NCI-H1694 treated with DMSO at 0.1 percent for 48 hours (cell line): ENCODE results near the gene MSANTD2.

Experiments used
- DNase-seq: peaks from one replicate; lab custom pipeline; 2025; lab: John Stamatoyannopoulos, UW

The MSANTD2 gene

DNA sequence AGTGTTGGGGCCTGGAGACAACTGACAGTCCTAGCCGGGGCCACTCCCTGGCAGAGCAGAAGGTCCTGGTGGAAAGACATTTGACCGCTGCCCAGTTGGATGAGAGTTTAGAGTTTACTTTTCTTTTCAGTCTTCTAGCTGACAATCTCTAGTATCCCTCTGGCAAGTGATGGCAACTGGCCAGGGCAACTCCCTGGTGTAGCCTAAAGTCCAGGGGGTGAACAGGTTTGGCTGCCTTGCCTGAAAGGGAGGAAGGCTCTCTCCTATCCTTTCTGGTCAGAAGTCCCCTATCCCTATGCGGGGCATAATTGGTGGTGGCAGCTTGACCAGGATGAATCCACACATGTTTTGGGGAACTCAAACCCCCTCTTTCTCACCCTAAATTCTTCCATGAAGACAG lies 16.8 kb upstream of the MSANTD2 start:
- DNase-seq, result no peak

DNA sequence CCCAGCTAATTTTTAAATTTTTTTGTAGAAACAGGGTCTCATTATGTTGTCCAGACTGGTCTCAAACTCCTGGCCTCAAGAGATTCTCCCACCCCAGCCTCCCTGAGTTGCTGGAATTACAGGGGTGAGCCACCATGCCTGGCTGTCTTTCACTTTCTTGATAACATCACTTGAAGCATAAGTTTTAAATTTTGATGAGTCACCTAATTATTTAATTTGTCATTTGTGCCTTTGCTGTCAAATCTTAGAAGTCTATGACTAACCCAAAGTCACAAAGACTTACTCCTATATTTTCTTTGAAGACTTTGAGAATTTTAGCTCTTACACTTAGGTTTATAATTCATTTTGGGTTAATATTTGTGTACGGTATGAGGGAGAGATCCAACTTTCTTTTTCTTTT lies 14.5 kb upstream of the MSANTD2 start:
- DNase-seq, result no peak

DNA sequence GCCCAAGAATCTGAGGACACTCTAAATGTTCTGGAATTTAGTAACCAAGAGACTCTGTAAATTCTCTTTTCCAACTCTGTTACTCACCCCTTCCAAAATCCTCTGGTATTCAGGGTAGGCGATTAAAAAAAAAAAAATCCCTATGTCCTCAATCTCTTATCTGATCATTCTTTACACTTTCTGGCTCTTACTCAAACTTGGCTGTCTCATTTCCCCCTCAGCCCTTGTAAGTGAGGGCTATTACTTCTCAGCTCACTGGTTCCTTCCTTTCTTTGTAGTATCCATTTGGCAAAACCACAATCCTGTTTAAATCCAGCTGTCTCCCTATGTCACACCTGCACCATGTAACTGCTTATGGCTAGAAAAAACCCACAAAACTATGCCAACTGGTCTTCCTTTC lies 12.7 kb upstream of the MSANTD2 start:
- no peak for DNase-seq

DNA sequence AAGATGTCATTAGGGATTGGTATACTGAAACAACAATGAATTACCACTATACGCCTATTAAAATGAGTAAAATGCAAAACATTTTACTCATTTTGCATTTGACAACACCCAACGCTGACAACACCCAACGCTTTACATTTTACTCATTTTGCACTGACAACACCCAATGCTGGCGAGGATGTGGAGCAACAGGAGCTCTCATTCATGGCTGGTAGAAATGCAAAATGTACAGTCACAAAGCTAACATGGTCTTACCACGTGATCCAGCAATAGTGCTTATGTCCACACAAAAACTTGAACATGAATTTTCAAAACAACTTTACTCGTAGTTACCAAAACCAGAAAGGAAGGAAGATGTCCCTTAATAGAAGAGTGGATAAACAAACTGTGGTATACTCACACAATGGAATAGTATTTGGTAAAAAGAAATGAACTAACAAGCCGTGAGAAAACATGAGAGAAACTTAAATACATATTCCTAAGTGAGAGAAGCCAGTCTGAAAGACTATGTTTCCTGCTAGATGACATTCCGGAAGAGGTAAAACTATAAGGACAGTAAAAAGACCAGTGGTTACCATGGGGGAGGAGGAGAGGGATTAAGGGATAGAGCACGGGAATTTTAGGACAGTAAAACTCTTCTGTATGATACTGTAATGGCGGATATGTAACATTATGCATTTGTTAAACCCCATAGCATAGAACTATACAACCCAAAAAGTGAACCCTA lies 11.4 kb upstream of the MSANTD2 start:
- no peak for DNase-seq

DNA sequence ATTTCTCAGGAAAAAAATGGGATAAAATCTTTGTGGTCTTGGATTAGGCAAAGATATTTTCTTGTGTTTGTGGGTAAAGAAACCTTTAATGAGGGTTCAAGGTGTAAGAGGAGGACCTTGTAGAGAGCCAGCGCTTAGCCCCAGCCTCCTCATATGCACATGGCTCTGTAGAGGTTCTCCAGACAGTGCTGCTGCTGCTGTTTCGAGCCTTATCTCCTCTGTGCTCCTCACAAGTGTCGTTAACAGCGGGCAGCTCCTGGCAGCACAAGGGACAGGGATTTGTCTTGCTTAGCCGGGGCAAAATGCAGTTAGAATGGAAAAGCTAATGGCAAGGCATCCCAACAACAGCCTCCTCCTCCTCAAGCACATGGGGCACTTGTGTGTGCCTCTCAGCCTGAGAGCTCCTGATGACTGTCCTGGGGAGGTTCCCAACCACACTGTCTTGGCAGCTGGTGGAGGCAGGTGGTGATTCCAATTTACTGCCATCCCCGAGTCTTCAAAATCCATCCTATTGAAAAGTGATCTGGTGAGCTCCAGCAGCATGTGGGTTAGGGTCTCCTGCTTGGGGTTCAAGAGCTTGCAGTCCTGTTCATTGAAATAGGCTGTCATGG lies 7.6 kb upstream of the MSANTD2 start:
- DNase-seq, result no peak

DNA sequence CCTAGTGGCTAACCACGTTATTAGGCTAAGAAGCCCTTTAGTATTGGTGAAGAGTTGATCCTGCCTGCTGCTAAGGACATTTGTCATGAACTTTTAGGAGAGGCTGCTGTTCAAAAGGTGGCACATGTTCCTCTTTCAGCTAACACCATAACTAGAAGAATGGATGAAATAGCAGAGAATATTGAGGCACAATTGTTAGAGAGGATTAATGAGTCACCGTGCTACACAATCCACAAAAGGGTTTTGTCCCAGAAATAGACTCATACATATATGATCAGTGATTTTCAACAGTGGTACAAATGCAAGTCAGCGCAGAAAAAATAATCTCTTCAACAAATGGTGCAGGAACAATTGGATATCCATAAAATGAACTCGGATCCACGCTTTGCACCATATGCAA lies 7.0 kb upstream of the MSANTD2 start:
- no peak for DNase-seq

DNA sequence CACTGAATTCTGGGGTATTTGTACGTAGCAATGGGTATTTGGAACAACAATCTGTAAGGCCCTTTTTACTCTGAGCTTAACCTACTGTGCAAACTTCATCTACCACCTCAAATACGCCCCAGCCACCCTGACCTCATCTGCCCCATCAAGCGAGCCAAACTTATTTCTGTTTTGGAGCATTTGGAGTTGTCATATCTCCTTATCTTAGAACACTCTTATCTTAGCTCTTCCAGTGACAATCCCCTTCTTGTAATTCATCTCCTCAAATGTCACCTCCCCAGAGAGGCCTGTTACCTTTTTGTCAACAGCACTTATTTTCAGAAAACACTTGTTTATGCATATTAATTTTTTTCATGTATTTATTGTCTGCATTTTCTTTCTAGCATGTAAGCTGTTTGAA lies 4.7 kb upstream of the MSANTD2 start:
- no peak for DNase-seq

DNA sequence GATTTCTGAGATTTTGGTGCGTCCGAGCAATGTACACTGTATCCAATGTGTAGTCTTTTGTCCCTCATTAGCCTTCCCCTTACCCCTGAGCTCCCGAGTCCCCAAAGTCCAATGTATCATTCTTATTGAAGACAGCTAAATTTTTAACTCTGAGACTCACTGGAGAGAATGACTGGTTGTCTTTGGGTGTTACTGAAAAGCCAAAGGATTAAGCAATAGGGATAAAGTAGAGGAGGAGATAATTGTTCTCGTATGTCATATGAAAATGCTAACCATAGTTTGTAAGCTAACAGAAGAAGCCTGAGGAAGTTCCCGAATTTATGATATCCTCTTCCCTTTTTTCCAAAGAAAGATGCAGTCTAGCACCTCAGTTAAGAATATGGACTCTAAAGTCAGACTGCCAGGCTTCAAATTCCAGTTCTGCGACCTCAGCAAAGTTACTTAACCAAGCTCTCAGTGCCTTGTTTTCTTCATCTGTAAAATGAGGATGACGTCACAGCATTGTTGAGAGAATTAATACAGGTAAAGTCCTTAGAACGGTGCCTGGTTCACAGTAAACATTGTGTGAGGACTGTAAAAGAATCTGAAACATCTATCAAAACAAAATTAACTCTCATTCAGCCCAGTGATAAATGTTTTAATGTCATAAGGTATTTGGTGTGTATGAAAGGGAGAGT lies 1.6 kb upstream of the MSANTD2 start:
- DNase-seq, result no peak

DNA sequence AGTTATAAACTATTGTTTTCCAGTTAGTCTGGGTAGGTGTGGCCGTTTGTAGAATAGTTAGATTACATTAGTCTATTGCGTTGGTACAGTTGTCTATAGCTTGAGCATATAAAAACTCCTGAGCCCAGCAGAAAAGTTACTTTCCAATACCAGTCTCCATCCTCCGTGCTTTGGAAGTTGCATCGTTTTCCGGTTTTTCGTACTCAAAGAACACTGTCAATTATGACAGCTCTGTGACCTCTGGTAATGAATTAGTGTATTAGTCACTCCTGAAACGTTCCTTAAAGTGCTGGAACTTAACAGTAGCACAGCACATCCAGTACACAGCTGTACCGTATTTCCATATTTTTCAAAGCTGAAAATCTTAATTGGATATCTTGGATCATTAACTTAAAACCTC lies 808 bp upstream of the MSANTD2 start:
- DNase-seq, result no peak

DNA sequence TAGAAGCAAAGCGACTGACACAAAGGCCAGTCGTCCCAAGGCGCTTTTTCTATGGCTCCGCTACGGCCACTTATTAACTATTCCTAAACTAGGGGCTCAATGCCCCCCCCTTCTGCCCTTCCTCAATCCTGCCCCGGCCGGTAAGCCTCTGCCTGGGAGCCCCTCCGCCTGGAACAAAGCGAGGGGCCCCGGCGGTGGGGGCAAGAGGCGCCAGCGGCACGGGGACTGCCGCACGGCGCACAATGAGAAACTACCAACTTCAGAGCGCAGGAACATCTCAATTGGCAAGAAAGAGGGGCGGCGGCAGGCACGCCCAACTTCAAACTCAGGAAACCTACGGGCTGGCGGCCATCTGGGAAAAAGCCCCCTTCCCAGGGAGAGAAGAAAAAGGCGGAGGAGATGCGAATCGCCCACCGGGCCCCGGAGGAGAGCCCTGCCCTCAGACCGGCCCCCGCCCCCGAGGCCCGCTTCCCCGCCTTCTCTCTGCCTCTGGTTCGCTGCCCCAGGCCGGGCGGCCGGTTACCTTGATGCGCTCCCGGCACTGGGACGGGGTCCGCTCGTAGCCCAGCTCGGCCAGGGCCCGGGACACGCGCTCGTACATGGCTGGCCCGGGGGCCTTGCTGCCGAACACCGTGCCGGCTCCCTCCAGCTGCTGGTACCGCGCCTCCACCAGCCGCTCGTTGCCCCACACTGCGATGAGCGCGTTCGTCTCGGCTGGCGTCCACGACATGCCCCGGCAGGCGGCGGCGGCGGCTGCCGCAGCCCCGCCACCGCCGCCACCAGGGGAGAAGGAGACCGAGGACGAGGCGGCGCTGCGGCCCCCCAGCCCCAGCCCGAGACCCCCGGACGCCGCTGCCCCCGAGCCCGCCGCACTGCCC lies 619 bp downstream of the MSANTD2 start:
- no peak for DNase-seq

DNA sequence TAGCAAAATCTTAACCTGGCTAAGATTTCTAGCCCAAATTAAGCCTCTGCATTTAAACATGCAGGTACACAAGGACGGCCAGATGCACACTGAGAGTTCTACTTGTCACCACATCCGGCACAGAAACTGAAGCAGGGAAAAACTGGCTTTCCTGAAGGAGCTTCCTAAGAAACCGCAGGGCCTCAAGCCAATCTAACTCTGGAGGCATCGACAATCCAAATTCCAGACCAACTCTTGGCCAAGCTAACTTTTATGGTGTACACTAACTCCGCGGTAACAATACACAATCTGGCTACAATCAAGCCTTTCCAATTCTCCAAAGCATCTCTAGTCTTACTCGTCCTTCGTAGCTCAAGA lies 1.2 kb downstream of the MSANTD2 start:
- DNase-seq, result no peak

DNA sequence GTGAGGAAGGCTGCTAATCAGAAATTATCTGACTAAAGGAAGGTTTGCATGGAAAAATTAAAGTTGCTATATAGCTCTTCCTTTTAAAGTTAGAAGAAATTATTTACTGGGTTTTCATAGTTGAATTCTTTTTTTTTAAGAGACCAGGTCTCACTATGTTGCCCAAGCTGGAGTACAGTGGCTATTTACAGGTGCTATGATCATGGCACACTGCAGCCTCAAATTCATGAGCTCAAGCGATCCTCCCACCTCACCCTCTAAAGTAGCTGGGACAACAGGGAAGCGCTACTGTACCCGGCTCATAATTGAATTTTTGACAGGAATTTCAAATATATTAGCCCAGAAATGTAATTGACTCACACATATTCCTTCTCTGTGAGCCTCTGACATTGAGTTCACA lies 3.9 kb downstream of the MSANTD2 start:
- no peak for DNase-seq

DNA sequence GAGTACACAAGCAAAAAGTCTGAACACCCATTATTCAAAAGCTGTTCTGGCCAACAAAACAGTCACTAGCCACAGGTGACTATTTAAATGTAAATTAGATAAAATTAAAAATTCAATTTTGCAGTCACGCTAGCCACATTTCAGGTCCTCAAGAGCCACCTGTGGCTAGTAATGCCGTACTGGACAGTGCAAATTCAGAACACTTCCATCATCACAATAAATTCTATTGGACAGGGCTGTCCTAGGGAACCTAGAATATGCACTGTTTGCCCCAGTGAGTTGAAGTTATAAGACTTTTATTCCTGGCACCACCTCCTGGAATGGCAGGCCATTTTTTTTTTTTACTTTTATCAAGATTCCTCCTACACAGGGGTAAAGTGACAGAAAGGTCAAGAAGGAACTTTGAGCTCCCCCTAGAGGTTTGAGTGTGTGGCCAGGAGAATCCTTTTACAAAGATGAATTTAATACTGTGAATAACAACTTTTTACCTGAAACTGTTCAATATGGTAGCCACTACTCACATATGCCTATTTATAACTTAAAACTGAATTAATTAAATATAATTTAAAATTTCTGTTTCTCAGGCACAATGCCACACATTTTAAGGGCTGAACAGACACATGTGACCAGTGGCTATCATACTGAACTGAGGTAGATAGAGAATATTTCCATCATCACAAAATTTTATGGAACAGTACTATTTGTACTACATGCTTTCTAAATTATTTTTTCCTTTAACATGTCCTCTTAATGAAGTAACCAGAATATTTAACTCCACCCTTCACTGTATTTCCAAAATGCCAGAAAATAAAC lies 6.5 kb downstream of the MSANTD2 start:
- DNase-seq, result no peak

DNA sequence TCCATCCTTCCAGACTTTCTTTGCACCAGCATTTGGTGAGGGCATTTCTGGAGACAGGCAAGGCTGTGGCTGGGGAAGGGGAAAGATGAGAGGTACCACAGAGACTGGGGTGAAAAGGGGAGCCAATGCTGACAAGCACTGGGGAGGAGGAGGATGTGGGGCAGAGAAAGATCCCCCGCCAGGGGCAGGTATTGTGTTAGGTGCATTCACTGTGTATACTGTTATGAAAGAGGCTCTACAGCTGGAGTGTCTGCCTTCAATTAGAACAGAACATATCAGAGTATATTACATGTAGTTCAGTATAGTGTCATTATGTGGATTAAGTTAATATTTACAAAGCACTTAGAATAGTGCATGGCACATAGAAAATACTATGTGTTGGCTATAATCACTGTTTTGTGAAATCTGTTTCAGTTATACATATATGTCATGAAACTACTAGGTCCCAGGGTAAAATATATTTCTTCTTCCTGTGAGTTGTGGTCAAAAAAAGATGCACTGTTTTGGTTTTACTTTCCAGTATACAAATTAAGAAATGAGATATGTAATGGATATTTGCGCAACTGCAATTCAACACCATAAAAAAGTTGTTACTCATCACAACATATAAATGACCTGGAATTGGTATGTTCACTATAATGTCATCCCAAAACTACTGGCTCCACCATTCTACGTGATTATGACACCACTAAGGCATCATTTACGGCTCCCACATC lies 8.4 kb downstream of the MSANTD2 start:
- no peak for DNase-seq

DNA sequence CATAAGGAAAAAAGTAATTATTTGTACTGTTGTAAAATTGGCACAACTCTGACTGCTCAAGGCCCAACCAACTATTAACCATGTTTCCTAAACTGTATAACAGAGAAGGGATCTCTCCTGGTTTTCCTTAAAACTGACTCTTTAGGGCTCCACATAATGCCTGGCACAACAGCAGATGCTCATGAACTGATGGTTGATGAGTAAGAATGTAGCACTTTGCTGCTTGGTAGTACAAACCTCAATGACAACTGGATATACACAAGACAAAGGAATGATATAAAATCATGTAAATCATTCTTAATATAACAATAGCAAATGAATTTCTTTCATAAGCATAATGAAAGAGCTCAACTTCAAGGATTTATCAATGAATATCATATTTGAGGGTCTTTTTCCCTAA lies 11.7 kb downstream of the MSANTD2 start:
- DNase-seq, result no peak

DNA sequence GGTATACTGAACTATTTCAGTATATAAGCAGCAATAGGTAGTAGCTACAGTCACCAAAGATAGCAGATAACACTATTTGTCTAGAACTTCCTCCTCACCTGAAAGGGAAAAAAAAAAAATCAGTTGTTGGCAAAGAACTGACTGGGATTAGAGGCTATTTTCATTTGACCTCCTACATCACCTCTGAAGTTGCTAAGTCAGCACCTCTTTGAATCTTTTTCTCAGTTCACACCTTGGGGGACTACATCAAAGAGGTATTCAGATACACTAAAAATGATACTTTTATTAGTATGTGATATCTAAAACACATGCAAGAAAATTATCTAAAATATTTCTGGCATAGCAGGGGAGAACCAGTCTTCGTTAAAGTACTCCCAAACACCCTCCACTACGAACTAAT lies 16.2 kb downstream of the MSANTD2 start:
- DNase-seq, result no peak

DNA sequence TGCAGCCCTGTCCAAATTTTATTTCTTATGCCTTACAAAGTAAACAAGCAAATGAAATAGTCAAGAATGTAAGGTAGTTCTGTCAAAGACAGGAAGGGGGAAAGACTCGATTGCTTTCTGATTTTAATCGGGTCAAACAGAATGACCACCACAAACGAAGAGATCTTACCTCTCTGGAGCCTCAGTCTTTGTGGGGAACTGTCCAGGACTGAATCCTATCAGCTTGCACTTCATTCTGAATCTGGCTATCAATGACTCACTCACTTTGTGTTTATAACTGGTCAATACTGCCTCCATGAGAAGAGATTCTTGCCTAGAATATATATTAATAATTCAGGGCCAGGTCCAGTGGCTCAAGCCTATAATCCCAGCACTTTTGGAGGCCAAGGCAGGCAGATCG lies 17.2 kb downstream of the MSANTD2 start:
- no peak for DNase-seq

DNA sequence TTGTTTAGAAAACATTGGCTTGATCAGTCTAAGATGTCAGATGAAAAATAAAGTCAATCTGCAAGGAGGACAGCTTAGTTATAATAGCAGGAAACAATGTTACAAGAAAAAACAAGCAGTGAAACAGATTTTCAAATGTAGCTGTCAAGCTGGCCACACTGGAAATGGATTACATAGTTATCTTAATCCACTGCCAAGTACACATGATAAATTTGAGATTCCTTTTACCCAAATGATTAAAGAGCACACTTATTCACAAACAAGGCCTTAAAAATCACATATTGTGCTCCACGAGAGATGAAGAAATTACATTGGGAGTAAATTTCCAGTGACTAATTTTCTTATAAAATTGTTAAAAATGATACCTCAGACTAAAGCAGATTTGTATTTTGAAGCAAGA lies 20.6 kb downstream of the MSANTD2 start:
- DNase-seq, result no peak

DNA sequence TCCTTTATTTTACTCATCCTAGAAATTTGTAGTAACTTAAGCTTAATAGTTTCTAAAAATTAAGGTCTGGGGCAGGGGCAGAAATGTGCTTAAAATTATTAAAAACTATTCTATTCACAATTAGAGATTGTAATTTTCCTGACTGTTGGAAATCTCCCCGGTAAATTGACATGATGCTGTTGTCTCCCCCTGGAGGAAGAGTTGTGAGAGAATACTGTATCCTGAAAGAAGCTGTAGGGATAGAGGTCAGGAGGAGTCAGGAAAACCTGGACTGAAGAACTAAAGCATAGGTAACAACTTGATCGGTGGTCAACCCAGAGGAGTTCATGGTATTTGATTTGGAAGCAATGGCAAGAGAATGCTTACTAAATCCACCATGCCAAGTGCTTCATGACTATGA lies 21.9 kb downstream of the MSANTD2 start:
- DNase-seq, result no peak

DNA sequence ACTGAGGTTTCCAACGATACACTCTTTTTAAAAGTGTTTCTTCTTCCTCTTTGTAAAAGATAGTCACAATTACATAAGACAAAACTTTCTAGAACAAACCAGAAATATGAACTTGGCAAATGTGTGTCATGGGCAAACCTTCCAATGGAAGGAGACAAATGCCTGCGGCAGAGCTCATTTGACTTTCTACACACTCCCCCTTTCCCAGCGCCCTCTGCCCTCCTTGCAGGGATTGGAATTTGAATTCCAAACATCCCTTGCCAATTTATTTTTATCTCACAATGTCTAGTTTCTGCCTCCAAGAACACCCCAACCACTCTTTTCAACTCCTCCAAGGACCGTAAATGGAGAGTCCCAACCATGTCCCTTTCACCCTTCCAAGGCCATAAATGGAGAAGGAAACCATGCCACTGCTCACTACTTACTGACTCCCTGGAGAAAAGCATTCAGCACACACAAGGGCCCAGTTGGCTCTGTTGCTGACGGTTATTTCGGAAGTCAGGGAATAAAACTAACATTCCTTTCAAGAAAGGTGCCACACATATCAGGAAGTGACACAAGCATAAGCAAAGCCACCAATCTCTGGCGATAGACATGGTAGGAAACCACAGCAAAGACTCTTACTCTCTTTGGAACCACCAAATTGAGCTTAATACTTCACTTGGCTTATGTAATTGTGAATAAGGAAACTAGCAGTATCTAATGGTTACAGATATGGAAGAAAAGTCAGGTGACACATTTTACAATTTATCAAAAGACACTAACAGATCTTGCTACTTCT lies 23.2 kb downstream of the MSANTD2 start:
- no peak for DNase-seq
